ENCODE results near the gene ADAT2. TPM values are rescaled to one million over a fixed set of nuclear protein-coding genes. Genes with fewer than 3 reads are reported as not detected.

Gene ADAT2
- total and polyA plus RNA-seq, 2 of the 13 experiments (the other 11 are each of a cell fraction or from before 2014, with no cell fraction given), result 10.5 to 18.3 TPM

GRCh38 chr6:143410859-143411270, 39.6 kb downstream of the ADAT2 start (continued):
- TF ChIP-seq FOXO1 (CRISPR knock-in tag; IDR thresholded peaks at IDR 0.05), result peak; percentile 61; the same call in 1 of the 2 replicates
- no peak for TF ChIP-seq ZNF724P (CRISPR knock-in tag; IDR thresholded peaks at IDR 0.05; ENCODE audit: borderline replicate concordance)
- no peak for TF ChIP-seq BCLAF1 (IDR thresholded peaks at IDR 0.05)
- TF ChIP-seq HMGXB3 (CRISPR knock-in tag; IDR thresholded peaks at IDR 0.05; ENCODE audit: borderline replicate concordance), result 0 out of 2 replicates have a peak, but pooled peaks have one; percentile 14
- no peak for TF ChIP-seq KDM4B (CRISPR knock-in tag; IDR thresholded peaks at IDR 0.05)
- no peak for TF ChIP-seq ZNF605 (CRISPR knock-in tag; IDR thresholded peaks at IDR 0.05)
- TF ChIP-seq SKIL (CRISPR knock-in tag; IDR thresholded peaks at IDR 0.05; ENCODE audit: borderline replicate concordance), result no peak
- peak; percentile 63 for TF ChIP-seq ZMYM4 (CRISPR knock-in tag; IDR thresholded peaks at IDR 0.05)
- TF ChIP-seq REPIN1 (CRISPR knock-in tag; IDR thresholded peaks at IDR 0.05; ENCODE audit: borderline replicate concordance, low read depth), result no peak
- TF ChIP-seq FOSL2 (CRISPR knock-in tag; IDR thresholded peaks at IDR 0.05), result peak; percentile 55; the same call in 1 of the 2 replicates
- TF ChIP-seq HOXA9 (CRISPR knock-in tag; IDR thresholded peaks at IDR 0.05; ENCODE audit: borderline replicate concordance), result no peak
- TF ChIP-seq HOXA7 (CRISPR knock-in tag; IDR thresholded peaks at IDR 0.05), result no peak
- TF ChIP-seq SP4 (CRISPR knock-in tag; IDR thresholded peaks at IDR 0.05), result no peak
- TF ChIP-seq SUZ12 (IDR thresholded peaks at IDR 0.05; ENCODE audit: low read depth, low read length), result no peak
- no peak for TF ChIP-seq ZNF660 (CRISPR knock-in tag; IDR thresholded peaks at IDR 0.05; ENCODE audit: borderline replicate concordance, low read depth)
- 0 out of 2 replicates have a peak, but pooled peaks have one; percentile 58 for TF ChIP-seq SATB2 (CRISPR knock-in tag; IDR thresholded peaks at IDR 0.05)
- TF ChIP-seq ZNF362 (CRISPR knock-in tag; IDR thresholded peaks at IDR 0.05; ENCODE audit: borderline replicate concordance), result no peak
- no peak for TF ChIP-seq ZNF530 (CRISPR knock-in tag; IDR thresholded peaks at IDR 0.05; ENCODE audit: low read depth)
- TF ChIP-seq ZKSCAN1 (IDR thresholded peaks at IDR 0.05; ENCODE audit: low read length), result no peak
- no peak for TF ChIP-seq TBX2 (CRISPR knock-in tag; IDR thresholded peaks at IDR 0.05; ENCODE audit: borderline replicate concordance)
